Measurements from ENCODE around the gene PARD3B.

Gene PARD3B

GRCh38 chr2:205568620-205569019 is 1023.3 kb downstream of the PARD3B start:
- DNase-seq (ENCODE audit: low read depth) = no peak
- no peak overlapping the region for H3K4me3 ChIP-seq (ENCODE audit: low read depth, low read length)
- TF ChIP-seq, protein P1, sequence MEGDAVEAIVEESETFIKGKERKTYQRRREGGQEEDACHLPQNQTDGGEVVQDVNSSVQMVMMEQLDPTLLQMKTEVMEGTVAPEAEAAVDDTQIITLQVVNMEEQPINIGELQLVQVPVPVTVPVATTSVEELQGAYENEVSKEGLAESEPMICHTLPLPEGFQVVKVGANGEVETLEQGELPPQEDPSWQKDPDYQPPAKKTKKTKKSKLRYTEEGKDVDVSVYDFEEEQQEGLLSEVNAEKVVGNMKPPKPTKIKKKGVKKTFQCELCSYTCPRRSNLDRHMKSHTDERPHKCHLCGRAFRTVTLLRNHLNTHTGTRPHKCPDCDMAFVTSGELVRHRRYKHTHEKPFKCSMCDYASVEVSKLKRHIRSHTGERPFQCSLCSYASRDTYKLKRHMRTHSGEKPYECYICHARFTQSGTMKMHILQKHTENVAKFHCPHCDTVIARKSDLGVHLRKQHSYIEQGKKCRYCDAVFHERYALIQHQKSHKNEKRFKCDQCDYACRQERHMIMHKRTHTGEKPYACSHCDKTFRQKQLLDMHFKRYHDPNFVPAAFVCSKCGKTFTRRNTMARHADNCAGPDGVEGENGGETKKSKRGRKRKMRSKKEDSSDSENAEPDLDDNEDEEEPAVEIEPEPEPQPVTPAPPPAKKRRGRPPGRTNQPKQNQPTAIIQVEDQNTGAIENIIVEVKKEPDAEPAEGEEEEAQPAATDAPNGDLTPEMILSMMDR (IDR thresholded peaks at IDR 0.05; ENCODE audit: insufficient read depth, low read depth, low read length, missing control alignments) = no peak

- no peak for DNase-seq (ENCODE audit: low read depth)
- H3K4me3 ChIP-seq (ENCODE audit: low read depth, low read length) = no peak overlapping the region
- TF ChIP-seq, protein P1 (IDR thresholded peaks at IDR 0.05; ENCODE audit: insufficient read depth, low read depth, low read length, missing control alignments) = no peak
Measured at GRCh38 chr2:205570648-205571047, 1025.4 kb downstream of the PARD3B start.

- DNase-seq (ENCODE audit: low read depth) = no peak
- TF ChIP-seq, protein P1 (IDR thresholded peaks at IDR 0.05; ENCODE audit: insufficient read depth, low read depth, low read length, missing control alignments) = no peak
- no peak overlapping the region for H3K4me3 ChIP-seq (ENCODE audit: low read depth, low read length)
Measured at GRCh38 chr2:205571360-205571959, 1026.2 kb downstream of the PARD3B start.

GRCh38 chr2:205574001-205574400 is 1028.7 kb downstream of the PARD3B start:
- no peak for DNase-seq (ENCODE audit: low read depth)
- TF ChIP-seq, protein P1 (IDR thresholded peaks at IDR 0.05; ENCODE audit: insufficient read depth, low read depth, low read length, missing control alignments) = no peak
- no peak overlapping the region for H3K4me3 ChIP-seq (ENCODE audit: low read depth, low read length)

- TF ChIP-seq, protein P1 (IDR thresholded peaks at IDR 0.05; ENCODE audit: insufficient read depth, low read depth, low read length, missing control alignments) = no peak
- DNase-seq (ENCODE audit: low read depth) = no peak
- H3K4me3 ChIP-seq (ENCODE audit: low read depth, low read length) = no peak overlapping the region
Measured at GRCh38 chr2:205579335-205579734, 1034.1 kb downstream of the PARD3B start.

DNA sequence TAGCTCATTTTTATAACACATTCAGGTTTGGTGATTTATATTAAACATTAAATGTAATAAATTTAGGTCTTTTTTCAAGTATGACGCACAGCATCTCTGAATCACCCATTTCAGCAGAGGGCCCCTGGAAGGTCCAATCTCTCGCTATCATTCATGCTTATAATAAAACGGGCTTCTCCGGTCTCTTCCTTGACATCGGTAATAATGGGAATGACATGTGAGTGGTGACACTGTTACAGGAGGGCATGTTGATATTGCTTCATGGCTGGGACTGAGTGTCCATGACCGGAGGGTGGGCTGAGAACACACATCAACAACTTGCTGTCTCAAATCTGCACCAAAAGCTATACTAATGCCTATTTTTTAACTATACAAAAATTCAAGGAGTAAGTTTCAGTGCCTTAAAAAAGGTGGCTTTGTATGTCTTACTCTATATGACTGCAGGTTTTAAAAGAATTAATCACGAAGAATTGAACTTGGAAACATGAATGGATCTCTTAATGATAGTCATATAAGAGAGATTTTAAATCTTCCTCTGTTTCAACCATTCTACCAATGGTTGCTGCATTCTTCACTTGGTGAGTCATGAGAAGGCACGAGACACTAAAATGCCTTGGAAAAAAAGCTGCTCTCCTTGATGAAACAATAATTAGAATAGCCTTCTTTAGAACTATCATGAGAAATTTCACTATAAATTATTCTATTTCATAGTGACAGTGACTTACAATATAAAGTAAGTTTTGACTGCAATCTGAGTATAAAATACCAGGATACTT is 1035.1 kb downstream of the PARD3B start:
- TF ChIP-seq, protein P1 (IDR thresholded peaks at IDR 0.05; ENCODE audit: insufficient read depth, low read depth, low read length, missing control alignments) = no peak
- no peak overlapping the region for H3K4me3 ChIP-seq (ENCODE audit: low read depth, low read length)
- DNase-seq (ENCODE audit: low read depth) = no peak

All from GM12865 (cell line).